Gastrocnemius medialis (tissue), 4 donors: ENCODE data around the gene LHX6. TPM values are rescaled to one million over a fixed set of nuclear protein-coding genes. Genes with fewer than 3 reads are reported as not detected.

Experiments used
- ATAC-seq, 2 donors: fragments of 150-250 bp; one replicate each; pipeline ENCODE4 v1.9.1; 2016
- DNase-seq, 2 donors: peaks; one replicate each; pipeline ENCODE4 v3.0.0-alpha.2; 2019
- H3K27ac ChIP-seq, 4 donors: fragments of 200-600 bp; sonication (generic); 1 replicate in 1 of 4; 2 replicates in 3 of 4; pipeline ENCODE4 v1.5.1; 2016 to 2018; ENCODE audit warnings: mild to moderate bottlenecking in 2 of 4, moderate library complexity in 1 of 4
- H3K27me3 ChIP-seq, 3 donors: fragments of 200-600 bp; sonication (generic) in 2 of 3; 1 replicate in 1 of 3; 2 replicates in 2 of 3; pipeline versions ENCODE4 v1.5.1 to v1.6.0; 2016 to 2019; ENCODE audit warnings: mild to moderate bottlenecking in 1 of 3, moderate library complexity in 1 of 3
- H3K36me3 ChIP-seq, 2 donors: fragments of 200-600 bp; sonication (generic) in 1 of 2; one replicate each; pipeline ENCODE4 v1.5.1; 2017 to 2018
- H3K4me1 ChIP-seq, 2 donors: fragments of 200-600 bp; sonication (generic) in 1 of 2; one replicate each; pipeline ENCODE4 v1.5.1; 2016 to 2017; ENCODE audit warnings: mild to moderate bottlenecking in 2 of 2
- H3K4me3 ChIP-seq, 4 donors: fragments of 200-600 bp; sonication (generic) in 3 of 4; 1 replicate in 1 of 4; 2 replicates in 3 of 4; pipeline ENCODE4 v1.5.1; 2016 to 2019; ENCODE audit warnings: mild to moderate bottlenecking in 2 of 4
- H3K9me3 ChIP-seq, 3 donors: fragments of 200-600 bp; sonication (generic) in 2 of 3; 1 replicate in 1 of 3; 2 replicates in 2 of 3; pipeline ENCODE4 v1.5.1; 2016 to 2019
- POLR2A ChIP-seq, 2 donors: fragments of 450-650 bp; IDR thresholded peaks; one replicate each; pipeline ENCODE4 v1.6.1; 2017; ENCODE audit warnings: antibody characterized with exemption in 2 of 2, mild to moderate bottlenecking in 2 of 2, moderate library complexity in 2 of 2
- in situ Hi-C, 4 donors: fragments of 200-750 bp; cut with MboI; loops; one replicate each; pipeline versions ENCODE4 v1.15.0 to v1.8.0; 2017; ENCODE audit warnings: low sequenced_read_pairs in 4 of 4
- intact Hi-C: fragments of 100-400 bp; cut with DNase I; formaldehyde crosslinking; loops from one replicate; pipeline ENCODE4 v1.15.1; 2023; ENCODE audit warnings: low total_unique reads
- total RNA-seq, 4 donors: library from RNA; depleted of rRNA; stranded (reverse); fragments of >200 nt; gene quantifications; one replicate each; pipeline versions ENCODE4 v1.1.0 to v1.2.3, GENCODE V29; 2016
- TF ChIP-seq, protein P1 (sequence below), 5 experiments: fragments of 450-650 bp in 3 of 5; fragments of 200-600 bp in 2 of 5; sonication (generic) in 2 of 5; IDR thresholded peaks in 4 of 5; conservative IDR thresholded peaks in 1 of 5; 1 replicate in 4 of 5; 2 replicates in 1 of 5; pipeline ENCODE4 v1.5.1; 2016 to 2019; ENCODE audit warnings: antibody characterized with exemption in 5 of 5, mild to moderate bottlenecking in 3 of 5, moderate library complexity in 3 of 5

The LHX6 gene
- total RNA-seq, 4 donors from 2014 or later: 0.83 to 4.5 (median 1.7) TPM

DNA sequence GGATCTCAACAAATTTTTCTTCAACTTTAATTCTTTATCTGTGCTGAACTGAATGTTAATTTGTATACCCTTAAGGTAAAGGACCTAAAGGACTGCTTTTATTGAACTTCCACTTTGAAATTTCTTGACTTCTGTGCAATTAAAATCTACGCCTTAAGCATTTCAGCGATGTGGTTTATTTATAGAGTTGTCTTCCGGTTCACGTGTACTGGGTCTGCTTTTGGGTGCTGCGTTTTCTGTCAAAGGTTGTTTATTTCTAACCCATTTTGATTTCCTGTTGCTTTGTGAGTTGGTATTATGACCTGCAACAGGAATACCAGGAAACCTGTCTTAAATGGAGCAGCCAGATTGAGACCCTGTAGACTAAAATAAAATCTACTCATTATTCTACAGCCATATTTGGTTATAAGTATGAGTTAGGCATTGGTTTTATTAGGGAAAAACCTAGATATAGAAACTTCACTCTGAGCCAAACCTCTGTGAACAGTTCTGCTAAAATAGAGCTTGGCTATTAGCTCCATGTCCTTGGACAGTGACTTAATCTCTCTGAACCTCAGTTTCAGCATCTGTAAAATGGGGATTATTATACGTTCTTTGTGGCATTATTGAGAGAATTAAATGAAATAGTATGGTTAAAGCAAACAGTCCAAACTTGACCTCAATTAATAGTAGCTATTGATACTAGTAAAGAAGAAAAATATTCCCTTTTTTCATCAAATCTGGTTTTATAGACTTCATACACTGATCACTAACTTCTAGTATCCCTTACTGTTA, 39.5 kb upstream of the LHX6 start:
- H3K36me3 ChIP-seq: peaks cover 0 to 13% of the 10 kb centered on the region in 2 donors
- in situ Hi-C loops (no loop called here), intact Hi-C loops (loop anchor here (10.0 kb wide), 2 partner anchors 143 to 523 kb away; no protein-coding TSS in a partner anchor)
- ATAC-seq: no peak
- H3K27me3 ChIP-seq: no peaks in the 10 kb centered on the region
- peaks cover 23 to 26% of the 10 kb centered on the region in 2 donors for H3K4me1 ChIP-seq
- peak overlapping the region in 2 of 4 donors; percentile 5 to 38 for H3K27ac ChIP-seq
- no peak overlapping the region for H3K4me3 ChIP-seq
- DNase-seq: no peak
- H3K9me3 ChIP-seq: no peaks in the 10 kb centered on the region
- TF ChIP-seq POLR2A (IDR thresholded peaks at IDR 0.05): no peak
- TF ChIP-seq, protein P1, sequence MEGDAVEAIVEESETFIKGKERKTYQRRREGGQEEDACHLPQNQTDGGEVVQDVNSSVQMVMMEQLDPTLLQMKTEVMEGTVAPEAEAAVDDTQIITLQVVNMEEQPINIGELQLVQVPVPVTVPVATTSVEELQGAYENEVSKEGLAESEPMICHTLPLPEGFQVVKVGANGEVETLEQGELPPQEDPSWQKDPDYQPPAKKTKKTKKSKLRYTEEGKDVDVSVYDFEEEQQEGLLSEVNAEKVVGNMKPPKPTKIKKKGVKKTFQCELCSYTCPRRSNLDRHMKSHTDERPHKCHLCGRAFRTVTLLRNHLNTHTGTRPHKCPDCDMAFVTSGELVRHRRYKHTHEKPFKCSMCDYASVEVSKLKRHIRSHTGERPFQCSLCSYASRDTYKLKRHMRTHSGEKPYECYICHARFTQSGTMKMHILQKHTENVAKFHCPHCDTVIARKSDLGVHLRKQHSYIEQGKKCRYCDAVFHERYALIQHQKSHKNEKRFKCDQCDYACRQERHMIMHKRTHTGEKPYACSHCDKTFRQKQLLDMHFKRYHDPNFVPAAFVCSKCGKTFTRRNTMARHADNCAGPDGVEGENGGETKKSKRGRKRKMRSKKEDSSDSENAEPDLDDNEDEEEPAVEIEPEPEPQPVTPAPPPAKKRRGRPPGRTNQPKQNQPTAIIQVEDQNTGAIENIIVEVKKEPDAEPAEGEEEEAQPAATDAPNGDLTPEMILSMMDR (IDR thresholded peaks at IDR 0.05 in 4 of 5, conservative IDR thresholded peaks at IDR 0.05 in 1 of 5): no peak

DNA sequence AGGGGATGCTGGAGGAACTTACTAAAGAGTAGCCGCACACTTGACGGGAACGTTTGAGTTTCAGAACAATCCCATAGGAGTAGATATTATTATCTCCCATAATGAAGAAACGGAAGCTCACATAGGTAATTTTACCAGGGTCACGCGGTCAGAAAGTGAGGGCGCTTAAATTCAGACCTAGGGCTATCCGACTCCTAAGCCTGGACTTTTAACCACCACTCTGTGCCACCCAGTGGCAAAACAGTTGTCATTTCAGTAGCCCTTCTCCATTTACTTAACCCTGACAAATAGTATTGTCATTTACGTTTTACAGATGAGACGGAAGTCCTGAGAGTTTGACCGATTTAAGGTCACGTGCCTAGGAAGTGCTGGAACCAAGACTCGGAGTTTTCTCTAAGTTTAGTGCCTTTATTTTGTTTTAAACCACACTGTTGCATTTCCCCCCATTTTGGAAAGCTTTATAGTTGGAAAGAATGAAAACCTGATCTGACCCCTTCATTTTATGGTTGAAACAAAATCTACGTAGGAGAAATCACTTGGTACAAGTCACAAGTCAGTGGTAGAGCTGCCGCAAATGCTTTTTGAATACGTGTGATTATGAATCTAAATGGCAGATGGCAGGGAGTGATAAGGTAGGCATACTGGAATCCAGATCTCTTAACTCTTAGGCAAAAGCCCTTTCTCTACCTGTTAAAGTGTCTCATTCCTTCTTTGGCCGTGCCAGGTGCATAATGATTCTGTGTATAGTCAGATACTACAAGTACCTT, 36.6 kb upstream of the LHX6 start:
- peak overlapping the region; percentile 92 to 100 (median 98) for H3K27ac ChIP-seq
- no peak for TF ChIP-seq POLR2A (IDR thresholded peaks at IDR 0.05)
- TF ChIP-seq, protein P1 (IDR thresholded peaks at IDR 0.05 in 4 of 5, conservative IDR thresholded peaks at IDR 0.05 in 1 of 5): peak in 1 of 5 experiments; percentile 12
- intact Hi-C loops: loop anchor here (2.0 to 10.0 kb wide), 4 partner anchors 81 to 521 kb away; partner anchors contain the start of genes MORN5 and NDUFA8
- no peaks in the 10 kb centered on the region for H3K27me3 ChIP-seq
- ATAC-seq: peak; percentile 45 to 53
- H3K9me3 ChIP-seq: no peaks in the 10 kb centered on the region
- peak overlapping the region; percentile 66 to 95 (median 86) for H3K4me3 ChIP-seq
- peak in 1 of 2 donors; percentile 5 for DNase-seq
- in situ Hi-C loops: no loop called here
- H3K36me3 ChIP-seq: peaks cover 0 to 9% of the 10 kb centered on the region in 2 donors
- peaks cover 42 to 47% of the 10 kb centered on the region in 2 donors for H3K4me1 ChIP-seq

DNA sequence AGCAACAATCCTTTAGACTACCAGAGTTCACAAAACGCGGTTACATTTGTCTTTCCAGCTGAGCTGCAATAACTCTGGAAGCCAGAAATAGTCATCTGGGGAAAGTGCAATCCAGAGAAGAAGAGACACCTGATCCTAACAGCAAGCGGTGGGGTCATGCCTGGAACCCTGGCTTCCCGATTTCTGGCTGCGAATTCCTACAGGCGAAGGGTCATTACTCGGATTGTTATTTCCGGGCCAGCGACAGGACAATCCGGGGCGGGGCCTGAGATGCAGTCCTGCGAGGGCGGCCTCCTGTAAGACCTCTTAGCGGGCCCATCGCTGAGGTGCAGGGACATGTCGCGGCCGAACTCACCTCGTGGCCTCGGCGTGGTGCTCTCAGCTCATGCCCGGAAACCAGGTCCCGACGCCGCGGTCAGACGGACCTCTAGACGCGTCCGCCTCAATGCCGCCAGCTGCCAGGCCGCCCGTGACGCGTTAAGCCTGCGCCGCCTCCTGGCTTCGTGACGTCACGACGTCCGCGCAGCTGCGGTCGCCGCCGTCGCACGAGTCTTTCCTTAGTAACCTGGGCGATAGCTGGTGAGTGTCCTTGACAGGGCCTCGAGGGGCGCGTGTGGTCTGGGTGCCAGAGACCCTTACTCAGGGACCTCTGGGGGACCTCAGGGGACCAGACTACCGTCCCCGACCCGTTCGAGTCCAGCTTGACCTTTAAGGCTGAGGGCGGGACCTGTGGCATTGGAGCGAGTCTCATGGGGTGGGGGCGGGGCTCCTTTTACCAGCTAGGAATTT, 35.8 kb upstream of the LHX6 start, which contains the start of the genes MRRF and RBM18:
TSS of gene MRRF (plus strand) at position 523 of the 789 bp plus-strand sequence. CDS start 6,010 bp downstream, outside the sequence.
TSS of gene RBM18 (minus strand) at position 481 of the 789 bp plus-strand sequence. CDS start 3,348 bp downstream, outside the sequence.
- DNase-seq (peak; percentile 82 to 89), ATAC-seq (peak; percentile 87 to 94)
- intact Hi-C loops (loop anchor here (1.0 to 10.0 kb wide), 5 partner anchors 82 to 520 kb away; partner anchors contain the start of genes MORN5, NDUFA8 and TTLL11), in situ Hi-C loops (no loop called here)
- Histone ChIP-seq H3K36me3 (peaks cover 0 to 17% of the 10 kb centered on the region in 2 donors), H3K4me1 (peaks cover 42 to 47% of the 10 kb centered on the region in 2 donors), H3K9me3 (no peaks in the 10 kb centered on the region), H3K27ac (peak within 1 kb of the TSS; percentile 92 to 100 (median 98)), H3K4me3 (peak within 1 kb of the TSS; percentile 66 to 95 (median 86)), H3K27me3 (no peaks in the 10 kb centered on the region)
- TF ChIP-seq, protein P1 (IDR thresholded peaks at IDR 0.05 in 4 of 5, conservative IDR thresholded peaks at IDR 0.05 in 1 of 5): peak in 1 of 5 experiments; percentile 39
- TF ChIP-seq POLR2A (IDR thresholded peaks at IDR 0.05): peak; percentile 73 to 77
